ENCODE measurements around the gene PLXNA4.

PLXNA4 gene

DNA sequence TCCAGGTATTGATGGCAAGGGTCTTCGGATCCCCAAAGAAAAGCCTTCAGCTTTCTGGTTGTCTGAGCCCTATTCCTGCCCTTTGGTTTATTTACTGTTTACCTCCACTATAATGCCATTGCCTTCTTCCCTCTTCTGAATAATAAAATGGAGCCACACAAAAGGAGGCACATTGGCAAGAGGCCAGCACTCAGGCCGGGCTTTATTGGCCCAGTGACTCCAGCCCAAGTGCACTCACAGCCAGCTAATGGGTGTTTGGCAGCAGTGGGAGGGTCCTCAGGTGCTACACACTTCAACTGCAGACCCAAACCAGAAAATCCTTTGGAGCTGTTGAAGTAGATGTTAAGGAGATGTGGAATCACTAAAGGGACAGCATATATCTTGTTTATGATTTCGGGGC is 336.0 kb downstream of the PLXNA4 start:
- TF ChIP-seq, protein P1, sequence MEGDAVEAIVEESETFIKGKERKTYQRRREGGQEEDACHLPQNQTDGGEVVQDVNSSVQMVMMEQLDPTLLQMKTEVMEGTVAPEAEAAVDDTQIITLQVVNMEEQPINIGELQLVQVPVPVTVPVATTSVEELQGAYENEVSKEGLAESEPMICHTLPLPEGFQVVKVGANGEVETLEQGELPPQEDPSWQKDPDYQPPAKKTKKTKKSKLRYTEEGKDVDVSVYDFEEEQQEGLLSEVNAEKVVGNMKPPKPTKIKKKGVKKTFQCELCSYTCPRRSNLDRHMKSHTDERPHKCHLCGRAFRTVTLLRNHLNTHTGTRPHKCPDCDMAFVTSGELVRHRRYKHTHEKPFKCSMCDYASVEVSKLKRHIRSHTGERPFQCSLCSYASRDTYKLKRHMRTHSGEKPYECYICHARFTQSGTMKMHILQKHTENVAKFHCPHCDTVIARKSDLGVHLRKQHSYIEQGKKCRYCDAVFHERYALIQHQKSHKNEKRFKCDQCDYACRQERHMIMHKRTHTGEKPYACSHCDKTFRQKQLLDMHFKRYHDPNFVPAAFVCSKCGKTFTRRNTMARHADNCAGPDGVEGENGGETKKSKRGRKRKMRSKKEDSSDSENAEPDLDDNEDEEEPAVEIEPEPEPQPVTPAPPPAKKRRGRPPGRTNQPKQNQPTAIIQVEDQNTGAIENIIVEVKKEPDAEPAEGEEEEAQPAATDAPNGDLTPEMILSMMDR (IDR thresholded peaks at IDR 0.05; ENCODE audit: insufficient read depth, low read depth, low read length, missing control alignments) = no peak
- DNase-seq (ENCODE audit: low read depth) = no peak

GRCh38 chr7:132239422-132239994 is 336.8 kb downstream of the PLXNA4 start:
- TF ChIP-seq, protein P1 (IDR thresholded peaks at IDR 0.05; ENCODE audit: insufficient read depth, low read depth, low read length, missing control alignments) = no peak
- H3K4me3 ChIP-seq (ENCODE audit: low read depth, low read length) = no peak overlapping the region
- no peak for DNase-seq (ENCODE audit: low read depth)

More for the DNA sequence above, 336.0 kb downstream of the PLXNA4 start:
- no peak overlapping the region for H3K4me3 ChIP-seq (ENCODE audit: low read depth, low read length)

GRCh38 chr7:132234711-132235110 is 341.6 kb downstream of the PLXNA4 start:
- no peak for DNase-seq (ENCODE audit: low read depth)
- TF ChIP-seq, protein P1 (IDR thresholded peaks at IDR 0.05; ENCODE audit: insufficient read depth, low read depth, low read length, missing control alignments) = no peak
- H3K4me3 ChIP-seq (ENCODE audit: low read depth, low read length) = no peak overlapping the region

- DNase-seq (ENCODE audit: low read depth) = no peak
- no peak overlapping the region for H3K4me3 ChIP-seq (ENCODE audit: low read depth, low read length)
- TF ChIP-seq, protein P1 (IDR thresholded peaks at IDR 0.05; ENCODE audit: insufficient read depth, low read depth, low read length, missing control alignments) = no peak
Observed at GRCh38 chr7:132232406-132232805, 343.9 kb downstream of the PLXNA4 start.

DNA sequence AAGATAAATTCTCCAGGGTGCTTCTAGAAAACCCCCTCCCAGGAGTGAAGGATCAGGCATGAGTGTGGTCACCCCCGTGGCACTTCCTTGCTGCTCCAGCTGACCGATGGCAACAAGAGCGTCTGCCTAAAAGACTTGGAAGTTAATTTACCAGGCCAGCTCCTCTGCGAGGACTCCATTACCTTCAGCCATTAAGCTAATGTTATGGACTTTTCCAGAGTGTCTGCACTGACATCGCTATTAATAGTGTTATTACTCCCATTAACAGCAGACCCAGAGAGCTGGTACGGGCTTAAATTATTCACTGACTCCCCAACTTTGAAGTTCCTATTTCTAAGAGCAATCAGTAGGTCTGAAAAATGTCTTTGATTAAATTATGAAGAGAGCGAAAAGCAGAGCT is 345.8 kb downstream of the PLXNA4 start:
- H3K4me3 ChIP-seq (ENCODE audit: low read depth, low read length) = no peak overlapping the region
- TF ChIP-seq, protein P1 (IDR thresholded peaks at IDR 0.05; ENCODE audit: insufficient read depth, low read depth, low read length, missing control alignments) = no peak
- no peak for DNase-seq (ENCODE audit: low read depth)

DNA sequence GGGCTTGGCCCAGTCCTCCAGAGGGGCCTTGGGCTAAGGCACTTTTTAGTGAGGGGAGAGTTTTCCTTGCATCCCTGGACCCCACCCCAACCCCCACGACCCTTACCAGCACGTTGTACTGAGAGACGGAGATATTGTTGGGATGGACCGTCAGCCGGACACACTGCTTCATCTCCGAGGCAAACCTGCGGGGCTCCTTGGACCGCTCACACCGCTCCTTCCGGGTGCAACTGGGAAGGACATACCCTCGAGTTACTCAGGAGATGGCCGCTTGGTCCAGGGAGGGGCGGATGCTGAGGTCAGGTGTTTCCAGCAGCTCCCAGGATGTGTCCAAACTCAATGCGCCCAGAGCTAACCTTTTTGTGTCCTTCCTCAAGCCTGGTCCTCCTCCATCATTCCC is 348.0 kb downstream of the PLXNA4 start:
- TF ChIP-seq, protein P1 (IDR thresholded peaks at IDR 0.05; ENCODE audit: insufficient read depth, low read depth, low read length, missing control alignments) = no peak
- no peak overlapping the region for H3K4me3 ChIP-seq (ENCODE audit: low read depth, low read length)
- no peak for DNase-seq (ENCODE audit: low read depth)

DNA sequence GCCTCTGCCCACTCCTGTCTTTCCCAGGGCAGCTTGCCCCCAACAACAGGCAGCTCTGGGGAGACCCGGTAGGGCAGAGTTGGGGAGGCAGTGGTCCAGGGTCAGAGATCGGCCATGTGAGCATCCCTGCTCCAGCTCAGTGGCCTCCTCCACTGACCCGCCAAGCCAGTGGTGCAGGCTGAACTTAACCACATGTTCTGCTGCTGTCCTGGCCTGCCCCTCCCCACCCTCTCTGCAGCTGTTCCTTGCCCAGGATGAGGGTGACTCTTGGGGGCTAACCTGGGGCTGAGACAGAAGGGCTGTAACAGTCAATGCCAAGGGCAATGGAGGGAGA is 349.3 kb downstream of the PLXNA4 start:
- DNase-seq (ENCODE audit: low read depth) = no peak
- H3K4me3 ChIP-seq (ENCODE audit: low read depth, low read length) = no peak overlapping the region
- TF ChIP-seq, protein P1 (IDR thresholded peaks at IDR 0.05; ENCODE audit: insufficient read depth, low read depth, low read length, missing control alignments) = no peak

All from GM12865 (cell line).